HG03196 (cell line): Measurements from ENCODE around the gene HYDIN.

Source experiments
- ATAC-seq: cut with Tn5 transposase; IDR thresholded peaks from one replicate; pipeline ENCODE4 v1.9.1; 2021; ENCODE audit not compliant: unreplicated experiment

HYDIN gene

GRCh38 chr16:71230122-71230845 is at the start of gene HYDIN:
TSS of gene HYDIN (minus strand) at chr16:71230722. CDS start at chr16:71186895, 43,827 bp downstream.
- ATAC-seq, result no peak

GRCh38 chr16:71276589-71277334 is 46.2 kb upstream of the HYDIN start:
- ATAC-seq, result no peak

GRCh38 chr16:71273384-71273783 is 42.9 kb upstream of the HYDIN start:
- ATAC-seq, result no peak

GRCh38 chr16:71264299-71264698 is 33.8 kb upstream of the HYDIN start:
- no peak for ATAC-seq

GRCh38 chr16:71263582-71263981 is 33.1 kb upstream of the HYDIN start:
- ATAC-seq, result no peak

GRCh38 chr16:71262391-71262790 is 31.9 kb upstream of the HYDIN start:
- no peak for ATAC-seq

- no peak for ATAC-seq
These were observed 30.5 kb upstream of the HYDIN start for GRCh38 chr16:71260995-71261394.

GRCh38 chr16:71259086-71259485 is 28.6 kb upstream of the HYDIN start:
- no peak for ATAC-seq

DNA sequence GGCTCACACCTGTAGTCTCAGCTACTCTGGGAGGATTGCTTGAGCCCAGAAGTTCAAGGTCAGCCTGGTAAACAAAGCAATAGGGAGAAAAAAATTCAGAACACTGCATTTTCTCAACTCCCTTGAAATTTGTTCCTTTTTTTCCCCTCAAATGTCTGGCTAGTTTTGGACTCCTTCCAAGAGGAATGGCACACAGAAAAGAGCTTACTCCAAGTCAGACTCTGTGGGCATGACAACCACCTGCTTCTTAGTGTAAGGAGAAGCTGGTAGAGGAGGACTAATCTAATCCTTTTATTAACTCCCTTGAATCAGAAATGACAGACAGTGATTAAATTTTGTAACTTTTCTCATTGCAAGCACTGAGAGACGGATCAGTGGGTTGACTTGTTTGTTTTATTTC is 27.9 kb upstream of the HYDIN start:
- ATAC-seq, result no peak

DNA sequence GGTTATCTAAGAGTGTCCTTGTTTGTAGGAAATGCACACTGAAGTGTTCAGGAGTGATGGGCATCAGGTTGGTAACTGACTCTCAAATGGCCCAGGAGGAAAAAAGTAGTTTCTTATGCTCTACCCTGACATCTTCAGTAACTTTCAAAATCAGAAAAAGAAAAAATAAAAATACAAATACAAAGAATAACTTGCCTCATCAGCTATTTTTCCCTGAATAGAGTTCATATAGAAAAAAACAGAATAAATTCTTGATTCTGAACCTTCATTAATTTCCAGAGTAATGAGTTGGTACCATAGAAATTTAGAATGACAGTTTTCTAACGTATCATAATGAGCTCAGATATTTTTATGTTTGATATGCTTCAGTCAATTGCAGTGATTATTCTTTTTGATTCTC is 27.2 kb upstream of the HYDIN start:
- ATAC-seq, result no peak

DNA sequence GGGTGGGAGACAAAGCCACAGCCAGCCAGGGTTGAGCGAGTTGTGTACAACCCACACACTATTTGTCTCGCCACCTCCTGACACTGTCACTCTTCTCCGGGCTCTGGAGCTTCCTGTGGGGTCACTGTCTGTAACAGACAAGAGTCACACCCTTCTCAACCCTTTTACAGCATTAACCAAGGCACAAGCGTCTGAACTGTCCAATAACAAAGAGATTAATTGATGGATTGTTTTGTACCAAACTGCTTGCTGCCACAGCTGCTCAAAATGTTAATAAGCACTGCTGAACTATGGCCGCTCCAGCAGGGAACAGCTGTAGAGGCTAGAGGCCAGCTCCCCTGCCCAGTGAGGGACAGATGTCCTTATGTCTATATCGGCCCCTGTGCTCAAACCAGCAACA is 25.2 kb upstream of the HYDIN start:
- ATAC-seq, result no peak

DNA sequence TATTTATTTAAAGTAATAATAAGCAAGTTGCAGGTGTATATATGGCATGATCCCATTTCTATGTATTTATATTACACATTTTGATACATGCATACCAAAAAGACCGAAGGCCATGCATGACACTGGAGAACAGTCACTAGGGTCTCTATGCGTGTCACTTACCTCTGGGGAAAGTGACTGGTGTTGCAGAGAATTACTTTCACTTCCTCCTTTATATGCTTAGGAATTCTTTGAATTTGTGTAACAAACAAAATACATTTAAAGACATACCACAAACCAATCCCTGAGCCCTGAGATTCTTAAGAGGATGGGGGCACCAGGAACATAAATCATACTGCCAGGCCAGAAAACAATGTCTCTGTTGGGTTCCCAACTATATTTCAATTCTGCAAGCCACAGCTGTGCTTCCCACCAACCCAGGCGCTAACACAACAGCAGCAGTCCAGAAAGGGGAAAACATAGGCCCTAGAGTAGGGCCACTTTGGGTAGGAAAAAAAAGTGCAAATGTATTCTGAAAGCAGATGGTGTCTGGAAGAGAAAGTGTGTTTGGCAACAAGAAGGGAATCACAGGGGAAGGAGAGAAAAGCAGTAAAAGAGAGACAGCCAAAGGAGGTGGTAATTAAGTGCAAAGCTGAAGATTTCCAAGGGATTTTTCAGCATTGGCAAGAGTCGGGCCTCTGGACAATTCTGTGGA is 24.5 kb upstream of the HYDIN start:
- no peak for ATAC-seq

DNA sequence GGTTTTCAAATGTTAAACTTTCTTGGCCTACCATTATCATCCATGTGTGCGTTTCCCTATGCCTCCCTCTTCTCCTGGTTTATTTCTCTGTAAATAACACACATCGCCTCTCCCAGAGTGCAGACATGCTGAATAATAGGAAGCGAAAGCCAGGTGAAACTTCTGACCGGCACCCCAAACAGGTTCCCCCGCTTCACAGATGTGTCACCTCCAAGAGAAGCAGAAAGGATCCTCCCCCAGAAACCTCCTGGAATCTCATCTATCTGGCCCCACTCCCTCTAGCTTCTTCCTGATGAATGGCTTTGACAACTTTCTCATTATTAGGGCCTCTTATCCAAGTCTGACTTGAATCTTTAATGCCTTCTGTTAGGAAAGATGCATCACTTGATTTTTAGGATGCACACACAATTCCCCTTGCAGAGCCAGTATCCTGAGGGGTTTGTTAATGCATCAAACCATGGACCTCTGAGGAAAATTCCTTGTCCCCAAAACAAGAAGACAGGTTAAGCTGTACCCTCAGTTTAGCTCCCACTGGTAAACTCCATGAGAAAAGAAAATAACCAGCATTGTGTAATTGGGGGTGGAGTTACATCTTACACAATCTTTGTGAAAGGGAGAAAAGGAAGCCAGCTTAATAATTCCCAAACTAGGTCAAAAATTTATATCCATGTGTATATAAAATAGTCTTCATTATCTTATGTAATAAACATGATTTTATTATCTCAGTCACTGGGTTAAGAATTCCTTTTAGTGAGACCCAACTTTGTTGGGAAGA is 20.1 kb upstream of the HYDIN start:
- no peak for ATAC-seq

GRCh38 chr16:71249399-71249798 is 18.9 kb upstream of the HYDIN start:
- no peak for ATAC-seq

GRCh38 chr16:71247478-71247877 is 17.0 kb upstream of the HYDIN start:
- ATAC-seq, result no peak

- no peak for ATAC-seq
These were observed 15.8 kb upstream of the HYDIN start for GRCh38 chr16:71246309-71246708.

DNA sequence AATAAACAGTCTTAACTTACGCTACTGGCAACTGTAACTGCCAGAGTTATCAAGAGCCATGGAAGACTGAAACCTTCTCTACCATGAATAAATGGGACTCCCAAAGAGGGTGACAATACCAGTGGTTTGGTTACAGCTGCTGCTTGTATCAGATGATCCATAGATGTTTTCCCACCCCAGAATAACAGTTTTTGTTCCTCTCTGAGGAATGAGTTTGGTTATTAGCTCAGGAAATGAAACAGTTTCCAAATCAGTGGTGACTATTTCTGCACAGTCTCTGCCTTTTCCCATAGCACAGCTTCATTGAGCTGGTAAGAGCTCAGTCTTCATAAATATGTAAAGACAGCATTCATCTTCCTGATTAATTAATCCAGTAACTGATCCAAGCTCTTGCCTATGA is 14.0 kb upstream of the HYDIN start:
- no peak for ATAC-seq

DNA sequence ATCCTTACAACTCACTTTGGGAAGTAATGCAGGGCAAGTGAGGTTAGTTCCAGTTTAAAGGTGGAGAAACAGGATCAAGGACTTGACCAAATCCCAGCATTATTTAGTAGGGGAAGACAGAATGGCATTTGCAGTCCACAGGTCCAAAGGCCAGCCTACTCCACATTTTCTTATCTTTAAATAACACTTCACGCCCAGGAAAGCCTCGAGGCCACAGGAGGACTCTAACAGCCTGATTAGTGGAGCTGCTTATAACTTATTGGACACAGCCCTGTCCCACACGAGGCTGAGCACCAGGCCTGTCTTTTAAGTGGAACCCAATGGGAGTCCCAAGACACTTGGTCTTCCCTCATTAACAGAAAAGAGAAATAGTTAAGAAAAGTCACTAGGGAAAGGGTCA is 12.1 kb upstream of the HYDIN start:
- no peak for ATAC-seq

DNA sequence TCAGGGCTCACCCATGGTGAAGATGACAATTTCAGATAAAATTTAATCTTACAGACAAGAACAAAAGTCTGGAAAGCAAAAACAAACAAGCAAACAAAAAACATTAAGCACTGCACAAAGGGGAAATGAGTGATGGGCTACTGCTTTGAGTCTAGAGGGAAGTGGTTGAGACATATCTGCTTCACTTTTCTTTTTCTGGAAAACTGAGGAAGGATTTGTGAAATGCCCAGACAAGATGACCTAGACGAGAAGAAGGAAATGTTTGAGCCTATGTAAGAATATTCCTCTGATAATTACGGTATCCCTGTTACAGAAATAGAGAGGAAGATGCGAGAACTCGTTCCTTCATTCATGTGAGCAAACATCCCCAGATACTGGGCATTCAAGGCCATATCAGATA is 11.5 kb upstream of the HYDIN start:
- no peak for ATAC-seq

GRCh38 chr16:71229344-71229743 is 1.2 kb downstream of the HYDIN start:
- ATAC-seq, result no peak
